NCI-H2196 treated with DMSO at 0.1 percent for 48 hours (cell line): Measurements from ENCODE around the gene HNF1B.
"Not testable (repeated sequence)": the region's sequence is repeated elsewhere in the genome, so short reads cannot be mapped to it uniquely, and the experiment has no call there.

Experiments used
- DNase-seq: peaks from one replicate; lab custom pipeline; 2025; ENCODE audit not compliant: unreplicated experiment; lab: John Stamatoyannopoulos, UW

HNF1B gene

DNA sequence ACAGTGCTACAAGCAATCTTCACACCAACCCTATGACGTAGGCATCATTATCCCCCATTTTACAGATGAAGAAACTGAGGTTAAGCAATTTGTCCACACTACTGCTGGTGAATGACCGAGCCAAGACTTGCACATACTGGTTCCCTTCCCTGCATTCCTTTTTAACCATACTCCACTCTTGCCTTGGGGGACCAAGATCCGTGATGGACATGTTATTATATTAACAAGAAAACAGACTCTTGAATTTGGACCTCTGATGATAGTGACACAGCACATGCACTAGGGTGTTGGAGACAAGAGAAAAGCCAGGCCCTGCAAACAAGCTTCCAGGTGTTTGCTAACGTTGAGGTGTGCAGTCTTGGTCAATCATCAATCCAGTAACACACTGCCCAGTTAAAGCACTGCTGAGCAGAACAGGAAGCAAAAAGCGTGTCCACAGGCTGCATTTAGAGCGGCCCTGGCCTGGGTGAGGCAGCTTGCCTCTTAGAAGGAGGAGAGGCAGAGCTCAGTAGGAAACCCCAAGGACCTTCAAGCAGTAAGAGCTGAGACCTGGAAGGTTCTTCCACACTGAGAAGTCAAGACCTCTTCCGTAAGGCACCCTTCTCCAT, 36.7 kb downstream of the HNF1B start:
- DNase-seq, result no peak

DNA sequence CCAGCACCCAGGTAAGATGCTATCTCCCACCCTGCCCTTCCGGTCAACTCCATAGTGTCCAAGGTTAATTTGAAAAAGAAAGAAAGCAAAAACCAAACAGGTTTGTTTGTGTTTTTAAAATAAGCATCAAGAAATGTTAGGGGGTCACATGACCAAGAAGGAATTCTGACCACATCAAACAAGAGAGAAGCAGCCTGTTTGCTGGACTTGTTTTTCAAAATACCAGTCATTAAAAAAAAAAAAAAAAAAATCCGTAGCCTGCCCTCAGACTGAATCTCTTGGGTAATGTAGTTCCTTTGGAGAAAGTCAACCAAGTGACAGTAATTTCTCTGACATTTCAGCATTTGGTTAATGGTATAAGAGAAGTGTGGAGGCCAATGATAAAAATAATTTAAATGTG, 38.4 kb downstream of the HNF1B start:
- no peak for DNase-seq

DNA sequence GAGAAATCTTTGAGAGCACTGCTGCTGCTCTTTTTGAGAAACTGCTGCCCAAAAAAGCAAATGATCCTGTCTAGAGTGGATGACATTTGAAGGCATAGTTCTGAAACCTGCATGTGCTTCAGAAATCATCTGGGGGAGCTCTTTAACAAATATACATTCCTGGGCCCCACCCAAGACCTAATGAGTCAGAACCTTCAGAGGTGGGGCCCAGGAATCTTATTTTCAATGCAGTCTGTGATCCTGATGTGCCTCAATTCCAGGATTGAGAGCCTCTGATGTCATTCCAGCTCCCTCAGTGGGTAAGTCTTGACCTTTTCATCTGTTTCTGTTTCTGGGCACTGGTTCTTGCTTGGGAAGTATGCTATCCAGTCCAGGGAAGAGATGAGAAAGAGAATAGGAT, 42.3 kb downstream of the HNF1B start:
- no peak for DNase-seq

DNA sequence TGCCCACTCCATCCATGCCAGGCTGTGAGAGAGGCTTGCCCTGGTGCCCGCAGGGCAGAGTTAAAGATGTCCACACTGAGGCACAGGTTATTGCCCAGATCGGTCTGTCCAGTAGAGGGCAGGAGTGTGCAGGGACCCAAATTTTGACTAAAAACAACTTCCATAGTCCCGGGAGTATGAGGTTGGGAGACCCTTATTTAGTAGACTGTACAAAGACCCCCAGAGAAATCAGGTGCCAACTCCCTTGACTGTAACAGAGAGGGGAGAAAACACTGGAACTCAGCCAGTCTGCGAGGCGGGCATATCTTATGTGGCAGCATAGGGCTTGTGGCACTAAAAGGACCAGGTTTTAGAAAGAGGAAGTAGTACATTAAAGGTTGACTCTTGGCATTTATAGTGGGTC, 43.4 kb downstream of the HNF1B start:
- no peak for DNase-seq

DNA sequence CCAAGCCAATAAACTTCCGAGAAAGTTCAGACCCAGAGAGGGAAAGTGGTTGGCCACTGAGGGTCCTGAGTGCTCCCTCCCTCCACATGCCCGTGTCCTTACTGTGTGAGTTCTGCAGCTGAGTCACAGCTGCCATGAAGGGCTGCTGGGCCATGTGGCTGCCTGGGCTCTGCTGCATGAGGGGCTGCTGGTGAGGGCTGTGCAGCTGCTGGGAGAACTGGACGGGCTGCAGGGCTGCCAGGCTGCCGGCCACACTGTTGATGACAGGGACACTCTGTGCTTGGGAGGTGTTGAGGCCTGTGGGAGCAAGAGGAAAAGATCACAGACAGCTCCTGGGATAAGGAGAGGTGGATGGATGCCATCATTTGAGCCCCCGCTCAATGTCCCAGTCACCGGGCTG, 44.0 kb downstream of the HNF1B start:
- no peak for DNase-seq

DNA sequence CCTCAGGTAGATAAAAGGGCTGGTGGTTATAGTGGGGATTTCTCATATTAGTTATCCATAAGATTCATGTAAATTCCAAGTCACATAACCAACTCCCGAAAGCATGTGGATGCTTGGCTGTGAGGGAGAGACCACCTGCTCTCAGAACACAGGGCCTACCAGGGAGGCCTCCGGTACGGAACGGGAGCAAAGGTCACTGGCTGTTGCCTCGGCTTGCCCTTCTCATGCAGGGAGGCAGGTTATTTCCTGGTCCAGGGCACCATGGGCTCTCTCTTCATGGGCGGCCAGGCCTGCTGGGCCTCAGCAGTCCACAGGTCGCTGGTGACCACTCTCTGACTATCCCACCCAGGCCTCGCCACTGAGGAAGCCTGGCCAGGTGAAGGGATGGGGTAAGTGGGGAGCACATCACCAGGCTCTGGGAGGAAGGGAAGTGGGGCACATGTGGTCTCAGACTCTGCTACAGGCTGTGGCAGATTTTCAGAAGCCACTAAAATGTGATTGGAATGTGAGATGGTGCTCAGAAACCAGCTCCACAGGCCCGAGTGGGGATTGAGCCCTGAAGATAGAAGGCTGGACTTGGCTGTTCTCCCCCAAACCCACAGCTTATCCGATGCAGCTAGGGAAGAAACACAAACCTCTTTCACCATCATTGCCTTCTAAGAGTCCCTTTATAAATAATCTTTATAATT, 45.4 kb downstream of the HNF1B start:
- DNase-seq, result no peak

DNA sequence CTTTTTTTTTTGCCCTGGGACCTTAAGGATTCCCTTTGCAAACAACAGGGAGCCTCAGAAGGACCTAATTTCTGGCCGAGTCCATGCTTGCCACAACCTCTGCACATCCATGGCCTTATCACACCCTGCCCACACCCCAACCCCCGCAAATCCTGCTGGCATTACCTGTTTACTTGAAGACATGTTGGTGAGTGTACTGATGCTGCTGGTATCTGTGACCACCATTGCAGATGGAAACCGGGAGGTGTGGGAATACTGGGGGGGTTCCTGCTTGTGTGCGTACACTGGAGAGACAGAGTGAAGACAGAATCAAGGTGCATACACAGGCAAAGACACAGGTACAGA, 46.0 kb downstream of the HNF1B start:
- DNase-seq, result no peak

DNA sequence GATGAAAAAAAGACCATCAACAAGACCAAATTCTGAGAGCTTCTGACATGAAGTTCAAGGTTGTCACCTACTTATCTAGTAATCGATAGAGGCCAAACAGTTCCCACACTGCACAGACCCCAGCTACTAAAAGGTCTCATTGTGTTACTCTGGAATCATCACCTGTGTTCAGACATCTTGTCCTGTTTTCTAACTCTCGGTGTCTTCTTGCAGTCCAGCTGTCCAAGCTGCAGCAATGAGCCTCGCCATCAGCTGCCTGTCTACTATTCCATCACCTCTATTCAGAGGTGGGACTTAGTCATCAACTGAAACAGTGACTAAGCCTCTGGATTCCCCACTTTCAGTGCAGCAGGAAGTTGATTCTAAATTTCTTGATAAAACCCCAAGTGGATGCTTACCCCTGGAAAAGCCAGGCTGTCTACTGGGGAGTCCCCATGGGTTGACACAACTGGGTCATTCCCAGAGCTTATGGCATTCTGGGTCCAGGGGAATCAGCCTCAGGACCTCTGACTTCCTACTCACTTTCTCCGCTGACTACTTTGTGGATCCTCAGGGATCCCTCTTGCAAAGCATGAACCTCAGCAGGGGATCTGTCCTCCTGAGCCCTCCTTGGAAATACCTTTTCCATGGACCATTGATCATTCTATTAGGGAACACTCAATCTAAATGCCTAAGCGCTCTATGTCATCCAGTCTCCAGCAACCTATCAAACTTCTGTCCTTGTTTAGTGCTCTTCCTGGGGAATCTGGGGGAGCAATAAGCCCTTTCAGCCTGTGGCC, 46.5 kb downstream of the HNF1B start:
- no peak for DNase-seq

DNA sequence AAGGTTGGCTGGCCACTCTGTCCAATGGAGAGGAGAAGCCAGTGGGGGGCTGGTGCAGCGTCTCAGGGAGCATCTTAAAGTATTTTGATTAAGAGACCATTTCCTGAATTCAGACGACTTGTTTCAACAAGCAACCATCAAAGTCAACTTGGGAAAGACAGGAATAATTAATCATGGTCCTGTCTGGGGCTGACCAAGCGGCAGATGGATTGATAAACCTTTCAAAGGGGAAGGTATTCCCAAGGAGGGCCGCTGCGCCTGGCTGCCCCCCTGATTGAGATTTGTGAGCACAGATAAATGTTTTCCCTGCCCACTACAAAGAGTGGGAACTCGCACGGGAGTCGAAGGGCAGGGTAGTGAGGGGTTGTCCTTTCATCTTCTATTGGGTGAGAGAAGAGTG, 47.5 kb downstream of the HNF1B start:
- no peak for DNase-seq

DNA sequence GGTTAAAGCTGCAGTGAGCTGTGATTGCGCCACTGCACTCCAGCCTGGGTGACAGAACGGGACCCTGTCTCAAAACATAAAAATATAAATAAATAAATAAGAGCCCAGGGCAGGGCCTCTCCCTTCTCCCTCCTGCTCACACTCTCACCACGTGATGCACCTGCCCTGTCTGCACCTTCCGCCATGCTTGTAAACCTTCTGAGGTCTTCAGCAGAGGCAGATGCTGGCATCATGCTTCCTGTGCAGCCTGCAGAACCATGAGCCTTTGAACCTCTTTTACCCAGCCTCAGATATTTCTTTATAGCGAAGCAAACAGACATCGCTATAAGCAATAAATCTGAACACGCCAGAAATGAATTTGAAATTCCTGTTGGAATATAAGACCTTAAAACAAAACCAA, 48.5 kb downstream of the HNF1B start:
- no peak for DNase-seq

DNA sequence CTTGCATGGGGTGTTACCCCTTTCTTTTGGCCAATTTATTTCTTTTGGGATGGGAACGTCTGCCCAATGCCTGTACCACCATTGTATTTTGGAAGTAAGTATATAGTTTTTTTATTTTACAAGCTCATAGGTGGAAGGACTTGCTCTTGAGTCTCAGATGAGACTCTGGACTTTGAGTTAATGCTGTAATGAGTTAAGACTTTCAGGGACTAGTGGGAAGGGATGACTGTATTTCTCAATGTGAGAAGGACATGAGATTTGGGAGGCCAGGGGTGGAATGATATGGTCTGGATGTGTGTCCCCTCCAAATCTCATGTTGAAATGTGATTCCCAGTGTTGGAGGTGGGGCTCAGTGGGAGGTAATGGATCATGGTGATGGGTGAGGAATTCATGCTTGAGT, 49.1 kb downstream of the HNF1B start:
- no peak for DNase-seq

DNA sequence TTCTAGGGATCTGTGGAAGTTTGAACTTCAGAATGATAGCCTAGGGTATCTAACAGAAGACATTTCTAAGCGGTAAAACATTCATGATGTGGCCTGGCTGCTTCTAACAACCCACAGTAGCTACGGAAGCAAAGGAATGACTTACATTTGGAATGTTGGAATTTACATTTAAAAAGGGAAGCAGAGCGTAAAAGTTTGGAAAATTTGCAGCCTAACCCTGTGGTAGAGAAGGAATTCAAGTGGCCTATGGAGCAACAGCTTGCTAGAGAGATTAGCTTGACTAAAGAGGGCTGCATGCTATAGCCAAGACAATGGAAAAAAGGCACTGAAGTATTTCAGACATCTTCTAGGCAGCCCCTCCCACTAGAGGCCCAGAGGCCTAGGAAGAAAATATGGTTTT, 50.1 kb downstream of the HNF1B start:
- no peak for DNase-seq

DNA sequence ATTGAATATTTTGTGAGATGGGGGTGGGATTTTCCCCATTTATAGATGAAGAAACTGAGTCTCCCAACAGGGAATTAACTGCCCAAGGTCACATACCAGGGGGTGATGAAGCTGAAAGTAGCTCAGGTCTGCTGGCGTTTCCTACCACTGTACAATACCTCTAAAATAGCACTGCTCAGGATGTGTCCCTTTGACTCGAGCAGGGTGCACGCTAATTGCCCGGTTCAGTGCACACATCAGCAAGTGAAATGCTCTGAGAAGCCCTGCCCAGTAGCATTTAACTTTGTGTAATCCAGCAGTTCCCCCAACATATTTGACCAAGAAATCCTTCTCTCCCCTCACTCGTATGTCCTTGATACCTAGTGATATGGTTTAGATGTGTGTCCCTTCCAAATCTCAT, 51.5 kb downstream of the HNF1B start:
- no peak for DNase-seq

DNA sequence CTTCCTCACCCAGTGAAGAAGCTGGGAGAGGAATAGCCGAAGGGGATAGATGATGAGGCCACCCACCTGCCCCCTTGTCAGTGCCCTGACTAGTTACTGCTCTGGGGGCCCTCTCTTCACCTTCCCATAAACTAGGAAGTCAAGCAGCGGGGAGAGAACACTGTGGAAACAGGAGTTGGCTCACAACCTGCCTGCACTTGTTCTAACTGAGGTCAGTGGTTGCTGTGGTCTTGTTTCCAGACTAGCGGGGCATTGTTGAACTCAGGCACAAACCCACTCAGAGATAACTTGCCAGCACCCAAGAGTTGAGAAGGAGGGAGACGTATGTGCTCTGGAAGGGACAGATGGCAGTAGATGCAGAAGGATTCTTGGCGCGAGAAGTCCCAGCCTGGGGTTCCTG, 53.1 kb downstream of the HNF1B start:
- DNase-seq, result no peak

DNA sequence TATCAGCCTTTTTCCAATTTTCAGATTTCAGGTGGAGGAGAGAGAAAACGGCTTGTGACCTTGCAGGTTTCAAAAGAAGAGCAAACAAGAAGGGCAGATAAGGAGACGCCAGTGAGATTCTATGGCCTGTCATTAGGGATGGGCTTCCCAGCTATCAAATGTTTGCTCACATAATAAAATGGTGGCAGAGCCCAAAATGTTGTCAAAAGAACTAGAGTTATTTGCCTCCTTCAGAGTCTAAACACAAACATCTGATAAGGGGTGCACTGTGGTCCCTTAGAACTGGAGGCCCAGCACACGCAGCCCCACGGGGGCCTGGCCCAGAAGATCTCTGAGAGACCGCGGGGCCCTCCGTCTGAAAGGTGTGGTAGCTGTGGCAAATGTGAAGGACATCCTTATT, 55.5 kb downstream of the HNF1B start:
- no peak for DNase-seq

DNA sequence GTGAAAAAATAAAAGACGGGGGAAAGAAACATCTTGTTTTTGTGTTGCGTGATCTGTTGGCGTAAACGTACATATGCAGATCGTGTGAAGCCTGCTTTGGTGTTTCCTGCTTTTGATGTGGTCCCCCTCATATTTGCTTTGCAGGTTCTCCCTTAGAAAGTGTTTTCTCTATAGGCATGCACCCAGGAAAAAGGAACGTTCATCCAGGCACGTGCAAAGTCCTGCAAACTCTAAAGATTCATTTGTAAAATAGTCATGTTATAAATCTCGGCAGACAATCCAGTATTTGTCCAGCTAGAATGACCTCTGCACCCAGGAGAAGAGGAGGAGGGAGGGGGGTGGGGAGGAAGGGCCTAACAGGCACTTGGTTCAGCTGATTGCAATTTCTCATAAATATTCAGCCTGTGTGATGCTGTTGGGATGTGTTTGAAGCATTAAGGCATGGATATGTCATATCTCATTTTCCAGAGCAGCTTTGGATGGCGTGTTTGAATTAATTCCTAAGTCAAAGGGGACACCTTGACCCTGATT, 61.3 kb downstream of the HNF1B start:
- no peak for DNase-seq

DNA sequence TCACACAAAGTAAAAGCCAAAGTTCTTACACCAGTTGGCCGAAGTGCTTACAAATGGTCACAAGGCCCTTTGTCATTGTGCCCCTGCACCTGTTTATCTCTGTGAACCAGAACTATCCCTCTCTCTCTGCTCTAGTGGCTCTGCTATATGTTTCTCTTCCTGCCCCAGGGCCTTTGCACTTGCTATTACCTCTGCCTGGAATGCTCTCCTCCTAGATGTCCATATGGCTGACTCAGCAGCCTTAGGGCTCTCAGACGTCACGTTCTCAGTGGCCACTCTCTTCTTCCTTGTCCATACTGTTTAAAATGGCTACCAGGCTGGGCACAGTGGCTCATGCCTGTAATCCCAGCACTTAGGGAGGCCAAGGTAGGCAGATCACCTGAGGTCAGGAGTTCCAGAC, 62.9 kb downstream of the HNF1B start:
- DNase-seq, result no peak

DNA sequence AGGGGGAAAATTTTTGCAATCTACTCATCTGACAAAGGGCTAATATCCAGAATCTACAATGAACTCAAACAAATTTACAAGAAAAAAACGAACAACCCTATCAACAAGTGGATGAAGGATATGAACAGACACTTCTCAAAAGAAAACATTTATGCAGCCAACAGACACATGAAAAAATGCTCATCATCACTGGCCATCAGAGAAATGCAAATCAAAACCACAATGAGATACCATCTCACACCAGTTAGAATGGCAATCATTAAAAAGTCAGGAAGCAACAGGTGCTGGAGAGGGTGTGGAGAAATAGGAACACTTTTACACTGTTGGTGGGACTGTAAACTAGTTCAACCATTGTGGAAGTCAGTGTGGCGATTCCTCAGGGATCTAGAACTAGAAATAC, 64.9 kb downstream of the HNF1B start:
- DNase-seq, result not testable (repeated sequence)

DNA sequence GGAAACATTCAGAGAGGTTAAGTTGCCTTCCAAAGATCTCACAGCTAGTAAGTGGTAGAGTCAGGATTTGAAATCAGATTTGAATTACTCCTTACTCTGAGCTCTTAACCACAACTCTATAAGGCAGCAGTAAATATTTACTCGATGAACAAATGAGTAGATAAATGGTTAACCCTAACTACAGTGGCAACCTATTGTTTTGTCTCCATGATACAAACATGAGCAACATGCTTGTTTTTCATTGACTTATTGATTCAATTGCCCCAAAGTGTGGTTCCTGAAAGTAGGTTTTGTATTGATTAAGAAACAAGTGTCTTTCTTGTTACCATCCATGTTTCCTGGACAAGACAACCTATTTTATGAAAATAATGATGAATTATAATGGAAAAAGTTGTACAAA, 66.8 kb downstream of the HNF1B start:
- DNase-seq, result no peak

DNA sequence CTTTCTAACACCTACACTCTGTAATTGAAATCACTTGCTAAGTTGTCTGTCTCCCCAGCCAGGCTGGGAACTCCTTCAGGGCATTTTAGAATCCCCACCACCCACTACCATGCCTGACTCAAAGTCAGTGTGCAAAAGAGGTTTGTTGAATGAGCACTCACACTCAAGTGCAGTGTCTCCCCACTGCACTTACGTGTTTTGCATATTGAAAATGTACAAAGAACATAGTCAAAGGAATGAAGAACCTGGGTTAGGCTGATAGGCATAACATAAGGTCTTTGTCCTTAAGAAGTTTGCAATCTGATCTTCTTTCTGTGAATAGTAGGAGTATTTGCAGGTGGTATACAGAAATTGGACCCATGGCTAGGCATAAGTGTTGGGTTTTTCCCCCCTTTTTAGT, 67.8 kb downstream of the HNF1B start:
- no peak for DNase-seq

DNA sequence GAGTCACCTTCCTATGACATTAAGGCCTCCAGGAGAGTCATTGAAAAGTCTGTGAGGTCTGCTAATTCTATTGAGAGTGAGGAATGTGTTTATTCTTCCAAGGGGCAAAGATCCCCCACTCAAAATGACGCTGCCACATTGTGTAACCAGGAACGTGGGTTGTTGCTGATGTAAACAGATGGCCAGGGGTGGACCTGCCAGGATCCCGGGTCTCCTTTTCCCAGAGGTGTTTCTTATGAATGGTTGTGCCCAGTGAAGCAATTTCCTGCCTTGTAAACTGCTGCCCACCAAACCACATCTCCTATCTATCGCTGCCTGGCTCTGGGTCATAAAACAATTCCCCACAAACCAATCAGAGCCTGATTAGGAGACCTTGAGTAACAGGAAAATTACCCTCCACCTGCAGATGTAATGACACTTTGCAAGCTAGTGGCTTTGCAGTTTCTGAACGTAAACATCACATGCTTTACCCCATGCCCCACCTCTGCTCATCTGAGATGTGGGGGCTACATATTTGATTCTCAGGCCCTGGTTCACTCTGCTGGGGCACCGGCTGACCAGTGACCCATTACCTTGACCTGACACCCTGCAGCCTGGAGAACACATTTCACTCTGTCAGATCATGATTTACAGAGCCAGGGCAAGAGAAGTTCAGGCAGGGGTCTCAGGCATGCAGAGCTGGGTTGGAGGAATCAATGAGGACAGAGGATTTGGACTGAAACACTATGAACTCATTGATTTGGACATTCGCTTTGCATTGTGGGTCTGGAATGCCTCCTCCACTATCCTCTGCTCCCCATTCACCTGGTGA, 68.5 kb downstream of the HNF1B start:
- no peak for DNase-seq
